H9 (cell line): ENCODE results near the gene MORC2. TPM values are rescaled to one million over a fixed set of nuclear protein-coding genes. Genes with fewer than 3 reads are reported as not detected.
A peak's percentile ranks its signal among the peaks of the same experiment; 100 is the strongest.

Experiments
- DNase-seq: peaks from one replicate; pipeline ENCODE4 v3.0.0-alpha.2; 2017
- H2AFZ ChIP-seq: one replicate; pipeline ENCODE4 v1.6.1; 2013; ENCODE audit warnings: mild to moderate bottlenecking, low read length, control low read depth, moderate library complexity
- H2AK5ac ChIP-seq: 2 replicates; pipeline ENCODE4 v1.6.1; 2013; ENCODE audit warnings: low read length, control low read depth, mixed read lengths; ENCODE audit not compliant: insufficient read length
- H2BK120ac ChIP-seq: one replicate; pipeline ENCODE4 v1.6.1; 2013; ENCODE audit warnings: low read depth, mild to moderate bottlenecking, low read length, control low read depth, inconsistent platforms; ENCODE audit not compliant: poor library complexity, severe bottlenecking
- H2BK12ac ChIP-seq: 2 replicates; pipeline ENCODE4 v1.6.1; 2013; ENCODE audit warnings: low read length, control low read depth, mixed read lengths, low read depth; ENCODE audit not compliant: insufficient read length
- H2BK15ac ChIP-seq: 2 replicates; pipeline ENCODE4 v1.6.1; 2013; ENCODE audit warnings: low read depth, low read length, control low read depth
- H2BK20ac ChIP-seq: one replicate; pipeline ENCODE4 v1.6.1; 2013; ENCODE audit warnings: low read depth, mild to moderate bottlenecking, low read length, control low read depth, inconsistent platforms; ENCODE audit not compliant: poor library complexity, severe bottlenecking
- H2BK5ac ChIP-seq: 2 replicates; pipeline ENCODE4 v1.6.1; 2013; ENCODE audit warnings: low read length, control low read depth, mixed read lengths; ENCODE audit not compliant: insufficient read length
- H3K14ac ChIP-seq: 2 replicates; pipeline ENCODE4 v1.6.1; 2013; ENCODE audit warnings: low read length, control low read depth; ENCODE audit not compliant: insufficient read depth
- H3K18ac ChIP-seq: 2 replicates; pipeline ENCODE4 v1.6.1; 2013; ENCODE audit warnings: low read depth, mild to moderate bottlenecking, mixed read lengths, low read length, control low read depth; ENCODE audit not compliant: insufficient read length
- H3K23ac ChIP-seq: 2 replicates; pipeline ENCODE4 v1.6.1; 2013; ENCODE audit warnings: low read length, control low read depth, mixed read lengths, low read depth; ENCODE audit not compliant: insufficient read length
- H3K23me2 ChIP-seq: 2 replicates; pipeline ENCODE4 v1.6.1; 2013; ENCODE audit warnings: low read depth, mild to moderate bottlenecking, mixed read lengths, low read length, control low read depth; ENCODE audit not compliant: insufficient read length, poor library complexity, severe bottlenecking
- H3K27ac ChIP-seq: 2 replicates; pipeline ENCODE4 v1.5.1; 2013; ENCODE audit warnings: low read length, control low read depth, mixed read lengths, low read depth; ENCODE audit not compliant: insufficient read length
- H3K27me3 ChIP-seq: 2 replicates; pipeline ENCODE4 v1.6.1; 2013; ENCODE audit warnings: low read length, control low read depth, inconsistent platforms; ENCODE audit not compliant: insufficient read depth
- H3K4ac ChIP-seq: 2 replicates; pipeline ENCODE4 v1.6.1; 2013; ENCODE audit warnings: low read depth, mild to moderate bottlenecking, control low read depth, inconsistent platforms, low read length, moderate library complexity
- H3K4me1 ChIP-seq: 2 replicates; pipeline ENCODE4 v1.6.1; 2013; ENCODE audit warnings: low read length, control low read depth, inconsistent platforms; ENCODE audit not compliant: insufficient read depth
- H3K4me2 ChIP-seq: 2 replicates; pipeline ENCODE4 v1.6.1; 2013; ENCODE audit warnings: low read length, control low read depth, mixed read lengths; ENCODE audit not compliant: insufficient read length, insufficient read depth
- H3K56ac ChIP-seq: 2 replicates; pipeline ENCODE4 v1.6.1; 2013; ENCODE audit warnings: low read depth, mild to moderate bottlenecking, mixed read lengths, low read length, control low read depth; ENCODE audit not compliant: insufficient read length
- H3K79me1 ChIP-seq: 2 replicates; pipeline ENCODE4 v1.6.1; 2013; ENCODE audit warnings: low read depth, mild to moderate bottlenecking, moderate library complexity, low read length, control low read depth, inconsistent platforms; ENCODE audit not compliant: insufficient read depth, poor library complexity, severe bottlenecking
- H3K79me2 ChIP-seq: 2 replicates; pipeline ENCODE4 v1.6.1; 2013; ENCODE audit warnings: low read length, control low read depth, inconsistent platforms; ENCODE audit not compliant: insufficient read depth
- H3K9ac ChIP-seq: 2 replicates; pipeline ENCODE4 v1.6.1; 2013; ENCODE audit warnings: low read length, control low read depth, mixed read lengths; ENCODE audit not compliant: insufficient read length; ENCODE audit errors: extremely low read depth
- H3K9me3 ChIP-seq: one replicate; pipeline ENCODE4 v1.6.1; 2013; ENCODE audit warnings: low read depth, low read length, inconsistent platforms; ENCODE audit not compliant: control insufficient read depth
- H3T11ph ChIP-seq: one replicate; pipeline ENCODE4 v1.6.1; 2013; ENCODE audit warnings: mild to moderate bottlenecking, low read length, control low read depth, inconsistent platforms
- H4K20me1 ChIP-seq: one replicate; pipeline ENCODE4 v1.6.1; 2013; ENCODE audit not compliant: control insufficient read depth, insufficient read length, insufficient read depth
- H4K5ac ChIP-seq: 2 replicates; pipeline ENCODE4 v1.6.1; 2013; ENCODE audit warnings: low read depth, mild to moderate bottlenecking, mixed read lengths, low read length, control low read depth; ENCODE audit not compliant: insufficient read length
- H4K8ac ChIP-seq: replicated peaks from 2 replicates; pipeline ENCODE4 v1.6.1; 2013; ENCODE audit warnings: low read length, control low read depth, mixed read lengths, low read depth; ENCODE audit not compliant: insufficient read length
- H4K91ac ChIP-seq: 2 replicates; pipeline ENCODE4 v1.6.1; 2013; ENCODE audit warnings: low read depth, mild to moderate bottlenecking, moderate library complexity, mixed read lengths, low read length, control low read depth; ENCODE audit not compliant: insufficient read length
- H3K27ac Mint-ChIP-seq, 3 experiments: 2 replicates in 2 of 3; 3 replicates in 1 of 3; pipeline ENCODE4 v1.8.0; 2020 to 2021; ENCODE audit warnings: mixed read lengths in 3 of 3, mild to moderate bottlenecking in 1 of 3, moderate library complexity in 1 of 3
- H3K27me3 Mint-ChIP-seq: 2 replicates; pipeline ENCODE4 v1.8.0; 2021; ENCODE audit warnings: low read depth, mild to moderate bottlenecking, moderate library complexity, mixed read lengths
- H3K36me3 Mint-ChIP-seq, 3 experiments: 2 replicates in 2 of 3; 3 replicates in 1 of 3; pipeline ENCODE4 v1.8.0; 2020 to 2021; ENCODE audit warnings: low read depth in 3 of 3, mixed read lengths in 3 of 3; ENCODE audit not compliant: insufficient read depth in 1 of 3
- H3K4me1 Mint-ChIP-seq, 2 experiments: 2 replicates each; pipeline ENCODE4 v1.8.0; 2020; ENCODE audit warnings: mixed read lengths in 2 of 2
- H3K4me3 Mint-ChIP-seq, 2 experiments: 2 replicates in 1 of 2; 3 replicates in 1 of 2; pipeline ENCODE4 v1.8.0; 2020 to 2021; ENCODE audit warnings: mild to moderate bottlenecking in 2 of 2, mixed read lengths in 2 of 2, moderate library complexity in 1 of 2
- H3K9me3 Mint-ChIP-seq, 2 experiments: 2 replicates in 1 of 2; 3 replicates in 1 of 2; pipeline ENCODE4 v1.8.0; 2020; ENCODE audit warnings: mild to moderate bottlenecking in 2 of 2, mixed read lengths in 2 of 2, moderate library complexity in 1 of 2
- WGBS: extraction: QIAGEN DNeasy Blood & Tissue Kit; methylation state at CpG from one replicate; pipeline ENCODE4 v1.1.7; 2013; ENCODE audit warnings: missing lambda C conversion rate, low lambda C conversion rate, mixed read lengths; ENCODE audit not compliant: insufficient read length; ENCODE audit errors: extremely low coverage; 5-methylcytosine and 5-hydroxymethylcytosine counted together
- total RNA-seq: library from RNA; stranded (reverse); gene quantifications from 2 replicates; pipeline ENCODE4 v1.2.1, GENCODE V29; 2021
- TF ChIP-seq, protein P1 (sequence below): fragments of 200-600 bp; sonication (generic); conservative IDR thresholded peaks from 3 replicates; pipeline ENCODE4 v1.8.0; 2021; ENCODE audit warnings: antibody characterized with exemption, mild to moderate bottlenecking

Gene MORC2
- total RNA-seq, 1 experiment from 2014 or later = 37.4 TPM

DNA sequence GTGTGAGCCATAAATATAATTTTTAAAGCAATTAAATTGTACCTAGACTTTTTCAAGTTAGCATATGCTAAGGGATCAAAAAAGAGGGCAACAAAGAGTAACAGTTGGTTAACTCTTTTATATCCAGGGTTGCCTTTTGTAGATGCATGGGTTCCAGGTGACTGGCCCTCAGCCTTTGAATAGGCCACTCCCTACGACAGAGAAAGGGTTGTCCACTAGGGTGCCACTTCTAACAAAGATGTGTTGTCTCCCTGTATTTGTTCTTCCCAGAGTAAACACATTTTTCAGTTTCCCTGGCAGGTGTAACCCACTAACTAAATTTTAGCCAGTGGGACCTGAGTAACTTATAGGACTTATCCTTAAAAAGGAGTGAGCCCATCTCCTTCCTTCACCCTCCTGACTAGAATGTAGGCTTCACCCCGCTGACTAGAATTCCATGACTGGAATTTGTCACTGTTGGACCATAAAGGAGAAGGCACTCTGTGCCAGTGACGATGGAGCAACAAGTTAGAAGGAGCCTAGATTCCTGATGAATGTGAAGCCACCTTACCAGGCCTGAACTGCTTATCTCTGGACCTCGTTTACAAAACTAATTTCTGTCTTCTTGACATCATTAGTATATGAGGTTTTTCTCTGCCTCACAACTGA is 17.1 kb upstream of the MORC2 start:
- WGBS = no CpG with 5 or more reads among the region's 4 CpGs
- Histone ChIP-seq H4K8ac (no peak overlapping the region), H2BK120ac (no peak overlapping the region), H2BK20ac (no peak overlapping the region), H3K79me2 (no peaks in the 10 kb centered on the region), H3K27ac (no peak overlapping the region), H2BK12ac (no peak overlapping the region), H3K9ac (no peak overlapping the region), H4K5ac (no peak overlapping the region), H4K91ac (no peak overlapping the region), H3K4me2 (no peak overlapping the region), H3K14ac (no peak overlapping the region), H3K27me3 (no peaks in the 10 kb centered on the region), H3K79me1 (no peaks in the 10 kb centered on the region), H2BK5ac (no peak overlapping the region), H3K18ac (no peak overlapping the region), H3K4ac (no peak overlapping the region), H2AFZ (no peak overlapping the region), H3K56ac (no peak overlapping the region), H4K20me1 (no peaks in the 10 kb centered on the region), H2AK5ac (no peak overlapping the region), H3K4me1 (no peaks in the 10 kb centered on the region), H3K23me2 (no peaks in the 10 kb centered on the region), H3K23ac (no peak overlapping the region), H2BK15ac (no peak overlapping the region), H3K9me3 (no peaks in the 10 kb centered on the region), H3T11ph (no peak overlapping the region)
- Mint-ChIP-seq H3K4me3 (no peak overlapping the region), H3K27ac (no peak overlapping the region), H3K27me3 (peaks cover 11% of the 10 kb centered on the region), H3K36me3 (peaks cover 16 to 60% (median 24%) of the 10 kb centered on the region in 3 experiments), H3K4me1 (peaks cover 7 to 9% of the 10 kb centered on the region in 2 experiments; a peak in 3 of 4 replicates), H3K9me3 (peaks cover 27 to 46% of the 10 kb centered on the region in 2 experiments)
- no peak for DNase-seq
- TF ChIP-seq, protein P1, sequence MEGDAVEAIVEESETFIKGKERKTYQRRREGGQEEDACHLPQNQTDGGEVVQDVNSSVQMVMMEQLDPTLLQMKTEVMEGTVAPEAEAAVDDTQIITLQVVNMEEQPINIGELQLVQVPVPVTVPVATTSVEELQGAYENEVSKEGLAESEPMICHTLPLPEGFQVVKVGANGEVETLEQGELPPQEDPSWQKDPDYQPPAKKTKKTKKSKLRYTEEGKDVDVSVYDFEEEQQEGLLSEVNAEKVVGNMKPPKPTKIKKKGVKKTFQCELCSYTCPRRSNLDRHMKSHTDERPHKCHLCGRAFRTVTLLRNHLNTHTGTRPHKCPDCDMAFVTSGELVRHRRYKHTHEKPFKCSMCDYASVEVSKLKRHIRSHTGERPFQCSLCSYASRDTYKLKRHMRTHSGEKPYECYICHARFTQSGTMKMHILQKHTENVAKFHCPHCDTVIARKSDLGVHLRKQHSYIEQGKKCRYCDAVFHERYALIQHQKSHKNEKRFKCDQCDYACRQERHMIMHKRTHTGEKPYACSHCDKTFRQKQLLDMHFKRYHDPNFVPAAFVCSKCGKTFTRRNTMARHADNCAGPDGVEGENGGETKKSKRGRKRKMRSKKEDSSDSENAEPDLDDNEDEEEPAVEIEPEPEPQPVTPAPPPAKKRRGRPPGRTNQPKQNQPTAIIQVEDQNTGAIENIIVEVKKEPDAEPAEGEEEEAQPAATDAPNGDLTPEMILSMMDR = peak; percentile 23; the same call in 2 of the 3 replicates
